ENCODE results near the gene EGFR. TPM values are rescaled to one million over a fixed set of nuclear protein-coding genes. Genes with fewer than 3 reads are reported as not detected.

Gene EGFR
- total RNA-seq, 3 donors from 2014 or later: 61.9 to 164 (median 65.0) TPM

- TF ChIP-seq POLR2AphosphoS5 (IDR thresholded peaks at IDR 0.05) (no peak), POLR2A (IDR thresholded peaks at IDR 0.05) (no peak)
- TF ChIP-seq, protein P1, sequence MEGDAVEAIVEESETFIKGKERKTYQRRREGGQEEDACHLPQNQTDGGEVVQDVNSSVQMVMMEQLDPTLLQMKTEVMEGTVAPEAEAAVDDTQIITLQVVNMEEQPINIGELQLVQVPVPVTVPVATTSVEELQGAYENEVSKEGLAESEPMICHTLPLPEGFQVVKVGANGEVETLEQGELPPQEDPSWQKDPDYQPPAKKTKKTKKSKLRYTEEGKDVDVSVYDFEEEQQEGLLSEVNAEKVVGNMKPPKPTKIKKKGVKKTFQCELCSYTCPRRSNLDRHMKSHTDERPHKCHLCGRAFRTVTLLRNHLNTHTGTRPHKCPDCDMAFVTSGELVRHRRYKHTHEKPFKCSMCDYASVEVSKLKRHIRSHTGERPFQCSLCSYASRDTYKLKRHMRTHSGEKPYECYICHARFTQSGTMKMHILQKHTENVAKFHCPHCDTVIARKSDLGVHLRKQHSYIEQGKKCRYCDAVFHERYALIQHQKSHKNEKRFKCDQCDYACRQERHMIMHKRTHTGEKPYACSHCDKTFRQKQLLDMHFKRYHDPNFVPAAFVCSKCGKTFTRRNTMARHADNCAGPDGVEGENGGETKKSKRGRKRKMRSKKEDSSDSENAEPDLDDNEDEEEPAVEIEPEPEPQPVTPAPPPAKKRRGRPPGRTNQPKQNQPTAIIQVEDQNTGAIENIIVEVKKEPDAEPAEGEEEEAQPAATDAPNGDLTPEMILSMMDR (IDR thresholded peaks at IDR 0.05): no peak
Observed at GRCh38 chr7:55183897-55184296, 165.1 kb downstream of the EGFR start.

DNA sequence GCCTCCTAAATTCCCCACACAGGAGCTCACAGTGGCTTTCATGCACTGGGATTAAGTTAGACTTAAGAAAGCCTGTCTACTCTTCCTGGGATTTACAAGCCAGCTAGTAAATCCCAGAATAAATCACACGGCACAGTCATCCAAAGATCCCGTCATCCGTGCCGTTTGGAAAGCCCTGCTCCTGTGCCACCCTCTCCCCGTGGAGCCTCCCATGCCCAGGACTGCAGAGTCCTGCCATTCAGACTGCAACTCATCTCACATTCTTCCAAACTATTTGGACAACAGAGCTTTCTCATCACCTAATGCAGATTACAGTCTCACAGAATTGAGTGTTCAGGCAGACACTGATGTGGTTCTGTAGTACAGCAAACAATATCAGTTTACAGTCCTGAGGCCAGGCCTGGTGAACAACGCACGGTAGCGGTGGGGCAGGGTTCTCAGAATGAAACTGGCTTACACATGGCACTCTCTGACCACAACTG, 166.5 kb downstream of the EGFR start:
- Histone ChIP-seq H3K9me3 (no peaks in the 10 kb centered on the region), H3K36me3 (no peaks in the 10 kb centered on the region), H3K4me3 (no peak overlapping the region), H3K27ac (no peak overlapping the region), H3K27me3 (no peaks in the 10 kb centered on the region), H3K4me1 (no peaks in the 10 kb centered on the region)
- intact Hi-C loops (cut with DNase I; ENCODE audit: low total_unique reads): no loop called here
- no peak for DNase-seq (ENCODE audit: low spot score in 2 of 2)
- TF ChIP-seq, protein P1 (IDR thresholded peaks at IDR 0.05): no peak
- TF ChIP-seq POLR2A (IDR thresholded peaks at IDR 0.05) (no peak), POLR2AphosphoS5 (IDR thresholded peaks at IDR 0.05) (no peak)

More at GRCh38 chr7:55183897-55184296, 165.1 kb downstream of the EGFR start:
- Histone ChIP-seq H3K4me3 (no peak overlapping the region), H3K27ac (no peak overlapping the region), H3K4me1 (peaks cover 1 to 2% of the 10 kb centered on the region in 2 donors), H3K9me3 (no peaks in the 10 kb centered on the region), H3K36me3 (no peaks in the 10 kb centered on the region), H3K27me3 (no peaks in the 10 kb centered on the region)
- DNase-seq (ENCODE audit: low spot score in 2 of 2): no peak
- intact Hi-C loops (cut with DNase I; ENCODE audit: low total_unique reads): no loop called here

DNA sequence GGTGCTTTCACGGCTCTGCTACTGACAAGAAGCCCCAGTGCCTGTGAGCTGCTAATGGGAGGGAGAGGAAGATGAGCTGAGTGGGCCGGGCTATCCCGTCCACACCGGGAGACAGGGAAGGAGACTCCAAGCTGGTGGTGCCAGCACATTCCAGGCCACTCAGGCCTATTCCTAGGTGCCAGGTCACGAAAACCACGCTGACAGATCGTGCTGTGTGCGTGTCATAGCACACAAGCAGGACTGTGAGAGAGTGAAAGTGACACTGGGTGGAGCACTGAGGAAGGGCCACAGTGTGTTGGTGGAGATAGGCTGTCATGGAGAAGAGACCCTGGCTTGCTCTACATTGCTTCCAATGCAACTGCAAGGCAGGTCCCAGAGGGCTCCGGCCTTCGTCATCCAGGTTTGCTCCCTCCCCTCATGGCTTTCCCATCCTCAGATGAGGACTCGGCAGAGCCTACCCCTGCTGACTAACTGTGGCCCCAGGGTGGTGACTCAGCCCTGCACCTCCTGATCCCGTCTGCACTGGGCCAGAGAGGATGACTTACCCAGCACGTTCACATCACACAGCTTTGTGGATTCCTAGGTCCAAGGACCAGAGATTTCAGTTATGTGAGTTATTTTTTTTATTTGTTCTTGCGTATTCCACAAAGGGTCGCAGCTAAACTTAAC, 167.3 kb downstream of the EGFR start:
- intact Hi-C loops (cut with DNase I; ENCODE audit: low total_unique reads): no loop called here
- peak in 1 of 3 donors; percentile 19 for TF ChIP-seq POLR2AphosphoS5 (IDR thresholded peaks at IDR 0.05)
- TF ChIP-seq POLR2A (IDR thresholded peaks at IDR 0.05): no peak
- no peak overlapping the region for H3K27ac ChIP-seq
- no peaks in the 10 kb centered on the region for H3K36me3 ChIP-seq
- H3K27me3 ChIP-seq: no peaks in the 10 kb centered on the region
- no peak for DNase-seq (ENCODE audit: low spot score in 2 of 2)
- no peak overlapping the region for H3K4me3 ChIP-seq
- H3K9me3 ChIP-seq: no peaks in the 10 kb centered on the region
- no peaks in the 10 kb centered on the region for H3K4me1 ChIP-seq

GRCh38 chr7:55187701-55188491, 169.1 kb downstream of the EGFR start:
- Histone ChIP-seq H3K27me3 (no peaks in the 10 kb centered on the region), H3K4me1 (no peaks in the 10 kb centered on the region), H3K36me3 (no peaks in the 10 kb centered on the region), H3K27ac (peak overlapping the region in 1 of 2 donors; percentile 82), H3K4me3 (no peak overlapping the region), H3K9me3 (no peaks in the 10 kb centered on the region)
- TF ChIP-seq POLR2AphosphoS5 (IDR thresholded peaks at IDR 0.05): no peak
- intact Hi-C loops (cut with DNase I; ENCODE audit: low total_unique reads): no loop called here
- DNase-seq (ENCODE audit: low spot score in 2 of 2): no peak

GRCh38 chr7:55188590-55189138, 169.8 kb downstream of the EGFR start:
- peak overlapping the region in 1 of 2 donors; percentile 19 for H3K27ac ChIP-seq
- no peak for TF ChIP-seq POLR2AphosphoS5 (IDR thresholded peaks at IDR 0.05)
- TF ChIP-seq, protein P1 (IDR thresholded peaks at IDR 0.05): no peak
- no peak for TF ChIP-seq POLR2A (IDR thresholded peaks at IDR 0.05)
- no peaks in the 10 kb centered on the region for H3K9me3 ChIP-seq
- no peak for DNase-seq (ENCODE audit: low spot score in 2 of 2)
- no peak overlapping the region for H3K4me3 ChIP-seq
- no peaks in the 10 kb centered on the region for H3K27me3 ChIP-seq
- H3K4me1 ChIP-seq: no peaks in the 10 kb centered on the region
- intact Hi-C loops (cut with DNase I; ENCODE audit: low total_unique reads): no loop called here
- H3K36me3 ChIP-seq: no peaks in the 10 kb centered on the region

Data from breast epithelium (tissue), 4 donors.